IMR-90 (cell line): ENCODE data around the gene WNT8B.

Experiments
- CEBPB ChIP-seq: IDR thresholded peaks from 2 replicates; pipeline ENCODE4 v1.6.1; 2012; ENCODE audit warnings: low read depth, low read length, improper control_type of control experiment
- MXI1 ChIP-seq: IDR thresholded peaks from 2 replicates; pipeline ENCODE4 v1.6.1; 2012; ENCODE audit warnings: low read depth, mild to moderate bottlenecking, low read length, moderate library complexity, borderline replicate concordance
- POLR2A ChIP-seq: IDR thresholded peaks from 2 replicates; pipeline ENCODE4 v1.6.1; 2012; ENCODE audit warnings: mild to moderate bottlenecking, low read depth, low read length
- SMC3 ChIP-seq: fragments of 150-350 bp; IDR thresholded peaks from 2 replicates; pipeline ENCODE4 v1.6.1; 2016; ENCODE audit warnings: low read depth, mild to moderate bottlenecking, antibody characterized with exemption, low read length, moderate library complexity
- TF ChIP-seq, protein P1 (sequence below): conservative IDR thresholded peaks from 2 replicates; pipeline ENCODE4 v1.5.1; 2012; ENCODE audit warnings: mild to moderate bottlenecking, low read depth, low read length, improper control_type of control experiment

- TF ChIP-seq, protein P1, sequence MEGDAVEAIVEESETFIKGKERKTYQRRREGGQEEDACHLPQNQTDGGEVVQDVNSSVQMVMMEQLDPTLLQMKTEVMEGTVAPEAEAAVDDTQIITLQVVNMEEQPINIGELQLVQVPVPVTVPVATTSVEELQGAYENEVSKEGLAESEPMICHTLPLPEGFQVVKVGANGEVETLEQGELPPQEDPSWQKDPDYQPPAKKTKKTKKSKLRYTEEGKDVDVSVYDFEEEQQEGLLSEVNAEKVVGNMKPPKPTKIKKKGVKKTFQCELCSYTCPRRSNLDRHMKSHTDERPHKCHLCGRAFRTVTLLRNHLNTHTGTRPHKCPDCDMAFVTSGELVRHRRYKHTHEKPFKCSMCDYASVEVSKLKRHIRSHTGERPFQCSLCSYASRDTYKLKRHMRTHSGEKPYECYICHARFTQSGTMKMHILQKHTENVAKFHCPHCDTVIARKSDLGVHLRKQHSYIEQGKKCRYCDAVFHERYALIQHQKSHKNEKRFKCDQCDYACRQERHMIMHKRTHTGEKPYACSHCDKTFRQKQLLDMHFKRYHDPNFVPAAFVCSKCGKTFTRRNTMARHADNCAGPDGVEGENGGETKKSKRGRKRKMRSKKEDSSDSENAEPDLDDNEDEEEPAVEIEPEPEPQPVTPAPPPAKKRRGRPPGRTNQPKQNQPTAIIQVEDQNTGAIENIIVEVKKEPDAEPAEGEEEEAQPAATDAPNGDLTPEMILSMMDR = no peak
- no peak for TF ChIP-seq CEBPB
- TF ChIP-seq MXI1 = no peak
- TF ChIP-seq POLR2A = no peak
- TF ChIP-seq SMC3 = no peak
Measured at GRCh38 chr10:100448951-100449350, 13.9 kb upstream of the WNT8B start.
